IMR-90 (cell line): ENCODE measurements around the gene FCRL5. TPM values are rescaled to one million over a fixed set of nuclear protein-coding genes. Genes with fewer than 3 reads are reported as not detected.

Experiments used
- ATAC-seq: fragments of 200-7000 bp; cut with Tn5 transposase; 2 replicates; pipeline ENCODE4 v1.9.1; 2020; ENCODE audit warnings: low read depth, mild to moderate bottlenecking, moderate library complexity
- BruUV-seq: library from RNA; stranded (reverse); fragments of 400-500 nt; replicated peaks from 2 replicates; lab custom pipeline; 2021; lab: Mats Ljungman, UMichigan
- CTCF ChIA-PET: fragments of 300-600 bp; formaldehyde crosslinking; extraction: SDS; loops from one replicate; lab custom pipeline; 2021; ENCODE audit warnings: antibody characterized with exemption; lab: Yijun Ruan, JAX
- POLR2A ChIA-PET: fragments of 300-600 bp; sonication (Branson Sonifier 250); formaldehyde crosslinking; loops from one replicate; lab custom pipeline; 2022; ENCODE audit warnings: antibody characterized with exemption; ENCODE audit not compliant: unreplicated experiment; lab: Charles Lee
- DNase-seq: peaks from one replicate; pipeline ENCODE4 v3.0.0; 2013
- H2AFZ ChIP-seq: replicated peaks from 2 replicates; pipeline ENCODE3; 2013; ENCODE audit warnings: low read length, mild to moderate bottlenecking; ENCODE audit not compliant: poor library complexity
- H2AK5ac ChIP-seq: 2 replicates; pipeline ENCODE4 v1.6.1; 2013; ENCODE audit warnings: low read depth, low read length, inconsistent platforms
- H2AK9ac ChIP-seq: replicated peaks from 2 replicates; pipeline ENCODE3; 2013; ENCODE audit warnings: mild to moderate bottlenecking, low read depth, low read length, moderate library complexity; ENCODE audit not compliant: poor library complexity
- H2BK120ac ChIP-seq: 2 replicates; pipeline ENCODE4 v1.6.1; 2013; ENCODE audit warnings: low read depth, low read length, inconsistent platforms
- H2BK15ac ChIP-seq: 3 replicates; pipeline ENCODE4 v1.6.1; 2013; ENCODE audit warnings: low read depth, low read length, inconsistent platforms
- H2BK20ac ChIP-seq: 2 replicates; pipeline ENCODE4 v1.6.1; 2013; ENCODE audit warnings: low read depth, mild to moderate bottlenecking, inconsistent platforms, low read length, moderate library complexity
- H2BK5ac ChIP-seq: 2 replicates; pipeline ENCODE4 v1.6.1; 2013; ENCODE audit warnings: mild to moderate bottlenecking, low read depth, low read length, inconsistent platforms; ENCODE audit not compliant: poor library complexity, severe bottlenecking
- H3K14ac ChIP-seq: replicated peaks from 2 replicates; pipeline ENCODE4 v1.6.1; 2013; ENCODE audit warnings: low read depth, low read length, inconsistent platforms
- H3K18ac ChIP-seq: 2 replicates; pipeline ENCODE4 v1.6.1; 2013; ENCODE audit warnings: low read depth, low read length, control low read depth
- H3K23ac ChIP-seq: 2 replicates; pipeline ENCODE4 v1.6.1; 2013; ENCODE audit warnings: low read depth, low read length, inconsistent platforms
- H3K27ac ChIP-seq: 2 replicates; pipeline ENCODE4 v1.5.1; 2013; ENCODE audit warnings: mild to moderate bottlenecking, control low read depth, low read length; ENCODE audit not compliant: insufficient read depth
- H3K27me3 ChIP-seq: 2 replicates; pipeline ENCODE4 v1.6.1; 2013; ENCODE audit warnings: low read length; ENCODE audit not compliant: control insufficient read depth, insufficient read depth
- H3K36me3 ChIP-seq: 2 replicates; pipeline ENCODE4 v1.6.1; 2013; ENCODE audit warnings: low read length, mixed read lengths; ENCODE audit not compliant: control insufficient read depth, insufficient read depth
- H3K4ac ChIP-seq: 2 replicates; pipeline ENCODE4 v1.6.1; 2013; ENCODE audit warnings: low read depth, low read length, inconsistent platforms
- H3K4me1 ChIP-seq: 2 replicates; pipeline ENCODE4 v1.6.1; 2013; ENCODE audit warnings: low read length, mixed read lengths; ENCODE audit not compliant: control insufficient read depth, insufficient read depth
- H3K4me2 ChIP-seq: 2 replicates; pipeline ENCODE4 v1.6.1; 2013; ENCODE audit warnings: low read depth, mild to moderate bottlenecking, control low read depth, low read length, moderate library complexity
- H3K4me3 ChIP-seq: 2 replicates; pipeline ENCODE4 v1.5.1; 2013; ENCODE audit warnings: low read depth, mild to moderate bottlenecking, control low read depth, low read length, moderate library complexity; ENCODE audit not compliant: insufficient read depth
- H3K56ac ChIP-seq: 2 replicates; pipeline ENCODE4 v1.6.1; 2013; ENCODE audit warnings: low read length, inconsistent platforms; ENCODE audit not compliant: insufficient read depth; ENCODE audit errors: extremely low read depth
- H3K79me1 ChIP-seq, 2 experiments: 2 replicates each; pipeline ENCODE4 v1.6.1; 2013; ENCODE audit warnings: low read length in 2 of 2, inconsistent platforms in 1 of 2, low read depth in 1 of 2
- H3K9ac ChIP-seq: 2 replicates; pipeline ENCODE4 v1.6.1; 2013; ENCODE audit warnings: low read depth, low read length, control low read depth
- H3K9me1 ChIP-seq: 2 replicates; pipeline ENCODE4 v1.6.1; 2013; ENCODE audit warnings: low read length, inconsistent platforms; ENCODE audit not compliant: insufficient read depth
- H3K9me3 ChIP-seq: 2 replicates; pipeline ENCODE4 v1.6.1; 2013; ENCODE audit warnings: low read length; ENCODE audit not compliant: control insufficient read depth, insufficient read depth
- H4K20me1 ChIP-seq: 2 replicates; pipeline ENCODE4 v1.6.1; 2013; ENCODE audit warnings: low read length, inconsistent platforms; ENCODE audit not compliant: insufficient read depth
- H4K5ac ChIP-seq: 2 replicates; pipeline ENCODE4 v1.6.1; 2013; ENCODE audit warnings: mild to moderate bottlenecking, low read depth, low read length, control low read depth
- H4K8ac ChIP-seq, 2 experiments: 2 replicates each; pipeline ENCODE4 v1.6.1; 2013; ENCODE audit warnings: low read depth in 2 of 2, low read length in 2 of 2, control low read depth in 1 of 2, inconsistent platforms in 1 of 2
- H4K91ac ChIP-seq: 2 replicates; pipeline ENCODE4 v1.6.1; 2013; ENCODE audit warnings: low read depth, low read length, inconsistent platforms; ENCODE audit not compliant: insufficient read depth
- CEBPB ChIP-seq: IDR thresholded peaks from 2 replicates; pipeline ENCODE4 v1.6.1; 2012; ENCODE audit warnings: low read depth, low read length, improper control_type of control experiment
- CHD1 ChIP-seq: IDR thresholded peaks from 2 replicates; pipeline ENCODE4 v1.6.1; 2012; ENCODE audit warnings: low read depth, low read length, improper control_type of control experiment
- FOS ChIP-seq: fragments of 150-350 bp; IDR thresholded peaks from 2 replicates; pipeline ENCODE4 v1.6.1; 2016; ENCODE audit warnings: low read depth, low read length
- MAFK ChIP-seq: IDR thresholded peaks from 2 replicates; pipeline ENCODE4 v1.6.1; 2012; ENCODE audit warnings: low read depth, low read length, improper control_type of control experiment
- MAZ ChIP-seq: IDR thresholded peaks from 2 replicates; pipeline ENCODE4 v1.6.1; 2012; ENCODE audit warnings: low read depth, mild to moderate bottlenecking, low read length, improper control_type of control experiment, moderate library complexity, borderline replicate concordance
- MXI1 ChIP-seq: IDR thresholded peaks from 2 replicates; pipeline ENCODE4 v1.6.1; 2012; ENCODE audit warnings: low read depth, mild to moderate bottlenecking, low read length, moderate library complexity, borderline replicate concordance
- NFE2L2 ChIP-seq: fragments of 150-350 bp; IDR thresholded peaks from 2 replicates; pipeline ENCODE4 v1.6.1; 2016; ENCODE audit warnings: low read depth, mild to moderate bottlenecking, low read length
- POLR2A ChIP-seq: IDR thresholded peaks from 2 replicates; pipeline ENCODE4 v1.6.1; 2012; ENCODE audit warnings: mild to moderate bottlenecking, low read depth, low read length
- RCOR1 ChIP-seq: IDR thresholded peaks from 2 replicates; pipeline ENCODE4 v1.6.1; 2012; ENCODE audit warnings: mild to moderate bottlenecking, low read length, improper control_type of control experiment; ENCODE audit not compliant: insufficient replicate concordance
- WGBS, 2 experiments: methylation state at CpG; one replicate each; pipeline versions ENCODE4 v1.1.5 to v1.1.7; 2013; ENCODE audit warnings: missing lambda C conversion rate in 2 of 2; ENCODE audit not compliant: insufficient read length in 1 of 2; ENCODE audit errors: extremely low coverage in 2 of 2; 5-methylcytosine and 5-hydroxymethylcytosine counted together
- dilution Hi-C: fragments of 300-500 bp; cut with HindIII; formaldehyde crosslinking; loops from one replicate; pipeline ENCODE4 v1.14.3; 2018; ENCODE audit warnings: low sequenced_read_pairs; ENCODE audit not compliant: unreplicated experiment
- in situ Hi-C: fragments of 300-500 bp; cut with MboI; formaldehyde crosslinking; loops from 3 replicates; pipeline ENCODE4 v1.14.3; 2019; ENCODE audit warnings: low sequenced_read_pairs, inconsistent platforms, mixed read lengths
- intact Hi-C: fragments of 100-400 bp; cut with micrococcal nuclease; formaldehyde crosslinking; loops from 2 replicates; pipeline ENCODE4 v1.10.0; 2022
- polyA plus RNA-seq, 3 experiments: library from polyadenylated mRNA; depleted of rRNA; stranded (reverse); fragments of >200 nt; gene quantifications; 2 replicates each; pipeline ENCODE4 v1.2.3, GENCODE V29; 2012; ENCODE audit warnings: low replicate concordance in 1 of 3
- total RNA-seq: library from RNA; depleted of rRNA; stranded (reverse); fragments of >200 nt; gene quantifications from 2 replicates; pipeline ENCODE4 v1.2.3, GENCODE V29; 2012
- TF ChIP-seq, protein P1 (sequence below): conservative IDR thresholded peaks from 2 replicates; pipeline ENCODE4 v1.5.1; 2012; ENCODE audit warnings: mild to moderate bottlenecking, low read depth, low read length, improper control_type of control experiment
- TF ChIP-seq, protein P2 (sequence below): fragments of 150-350 bp; IDR thresholded peaks from 2 replicates; pipeline ENCODE4 v1.6.1; 2017; ENCODE audit warnings: mild to moderate bottlenecking, antibody characterized with exemption, low read length, low read depth

The FCRL5 gene
- total and polyA plus RNA-seq, 2 of the 4 experiments (the other 2 are of a cell fraction): not detected

DNA sequence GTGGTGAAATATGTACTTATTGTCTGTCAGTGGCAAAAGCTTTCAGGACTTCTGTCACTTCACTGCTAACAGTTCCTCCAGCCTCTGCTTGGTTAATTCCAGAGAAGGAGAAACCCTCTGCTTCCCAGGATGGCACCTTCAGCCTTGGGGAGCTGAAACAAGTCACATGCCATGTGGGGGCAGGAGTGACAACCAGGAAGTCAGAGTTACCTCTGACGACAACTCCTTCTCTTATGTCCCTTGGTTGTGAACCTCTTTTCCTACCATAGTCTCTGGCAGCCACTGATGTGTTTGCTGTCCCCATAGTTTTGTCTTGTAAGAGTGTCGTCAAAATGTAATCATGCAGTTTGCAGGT is 53.6 kb downstream of the FCRL5 start:
- BruUV-seq: no TSS peak
- H3K18ac ChIP-seq: no peak overlapping the region
- TF ChIP-seq MAZ (no peak), MAFK (no peak), NFE2L2 (no peak), FOS (no peak), CEBPB (no peak), RCOR1 (no peak), MXI1 (no peak), POLR2A (no peak), CHD1 (no peak)
- TF ChIP-seq, protein P1, sequence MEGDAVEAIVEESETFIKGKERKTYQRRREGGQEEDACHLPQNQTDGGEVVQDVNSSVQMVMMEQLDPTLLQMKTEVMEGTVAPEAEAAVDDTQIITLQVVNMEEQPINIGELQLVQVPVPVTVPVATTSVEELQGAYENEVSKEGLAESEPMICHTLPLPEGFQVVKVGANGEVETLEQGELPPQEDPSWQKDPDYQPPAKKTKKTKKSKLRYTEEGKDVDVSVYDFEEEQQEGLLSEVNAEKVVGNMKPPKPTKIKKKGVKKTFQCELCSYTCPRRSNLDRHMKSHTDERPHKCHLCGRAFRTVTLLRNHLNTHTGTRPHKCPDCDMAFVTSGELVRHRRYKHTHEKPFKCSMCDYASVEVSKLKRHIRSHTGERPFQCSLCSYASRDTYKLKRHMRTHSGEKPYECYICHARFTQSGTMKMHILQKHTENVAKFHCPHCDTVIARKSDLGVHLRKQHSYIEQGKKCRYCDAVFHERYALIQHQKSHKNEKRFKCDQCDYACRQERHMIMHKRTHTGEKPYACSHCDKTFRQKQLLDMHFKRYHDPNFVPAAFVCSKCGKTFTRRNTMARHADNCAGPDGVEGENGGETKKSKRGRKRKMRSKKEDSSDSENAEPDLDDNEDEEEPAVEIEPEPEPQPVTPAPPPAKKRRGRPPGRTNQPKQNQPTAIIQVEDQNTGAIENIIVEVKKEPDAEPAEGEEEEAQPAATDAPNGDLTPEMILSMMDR: no peak
- TF ChIP-seq, protein P2, sequence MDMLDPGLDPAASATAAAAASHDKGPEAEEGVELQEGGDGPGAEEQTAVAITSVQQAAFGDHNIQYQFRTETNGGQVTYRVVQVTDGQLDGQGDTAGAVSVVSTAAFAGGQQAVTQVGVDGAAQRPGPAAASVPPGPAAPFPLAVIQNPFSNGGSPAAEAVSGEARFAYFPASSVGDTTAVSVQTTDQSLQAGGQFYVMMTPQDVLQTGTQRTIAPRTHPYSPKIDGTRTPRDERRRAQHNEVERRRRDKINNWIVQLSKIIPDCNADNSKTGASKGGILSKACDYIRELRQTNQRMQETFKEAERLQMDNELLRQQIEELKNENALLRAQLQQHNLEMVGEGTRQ: no peak
- H3K4me3 ChIP-seq: no peak overlapping the region
- no peak overlapping the region for H2AK5ac ChIP-seq
- no peak overlapping the region for H3K56ac ChIP-seq
- H4K8ac ChIP-seq: no peak overlapping the region
- H3K9ac ChIP-seq: no peak overlapping the region
- ATAC-seq (no peak), DNase-seq (no peak)
- H2BK15ac ChIP-seq: no peak overlapping the region
- intact Hi-C loops (loop anchor here (5.0 kb wide), 1 partner anchor 326 kb away; no protein-coding TSS in a partner anchor), dilution Hi-C loops (no loop called here), in situ Hi-C loops (loop anchor here (10.0 kb wide), 1 partner anchor 304 kb away; no protein-coding TSS in a partner anchor)
- no peak overlapping the region for H4K5ac ChIP-seq
- no peak overlapping the region for H4K91ac ChIP-seq
- no CpG with 5 or more reads among the region's 2 CpGs for WGBS, 2 experiments
- no peak overlapping the region for H3K4ac ChIP-seq
- H3K9me1 ChIP-seq: no peaks in the 10 kb centered on the region
- ChIA-PET CTCF (no interaction called here), POLR2A (no interaction called here)
- H3K36me3 ChIP-seq: no peaks in the 10 kb centered on the region
- H3K4me2 ChIP-seq: no peak overlapping the region
- H2BK20ac ChIP-seq: no peak overlapping the region
- no peaks in the 10 kb centered on the region for H3K4me1 ChIP-seq
- H2AK9ac ChIP-seq: no peak overlapping the region
- H3K9me3 ChIP-seq: no peaks in the 10 kb centered on the region
- H3K79me1 ChIP-seq: no peaks in the 10 kb centered on the region
- no peak overlapping the region for H3K14ac ChIP-seq
- no peaks in the 10 kb centered on the region for H3K27me3 ChIP-seq
- H2BK120ac ChIP-seq: no peak overlapping the region
- no peak overlapping the region for H3K27ac ChIP-seq
- H2AFZ ChIP-seq: no peak overlapping the region
- no peaks in the 10 kb centered on the region for H4K20me1 ChIP-seq
- H2BK5ac ChIP-seq: no peak overlapping the region
- H3K23ac ChIP-seq: no peak overlapping the region
